ENCODE results near the gene EME2. TPM values are rescaled to one million over a fixed set of nuclear protein-coding genes. Genes with fewer than 3 reads are reported as not detected.

Gene EME2
- total RNA-seq, 1 experiment from 2014 or later: 36.3 TPM

DNA sequence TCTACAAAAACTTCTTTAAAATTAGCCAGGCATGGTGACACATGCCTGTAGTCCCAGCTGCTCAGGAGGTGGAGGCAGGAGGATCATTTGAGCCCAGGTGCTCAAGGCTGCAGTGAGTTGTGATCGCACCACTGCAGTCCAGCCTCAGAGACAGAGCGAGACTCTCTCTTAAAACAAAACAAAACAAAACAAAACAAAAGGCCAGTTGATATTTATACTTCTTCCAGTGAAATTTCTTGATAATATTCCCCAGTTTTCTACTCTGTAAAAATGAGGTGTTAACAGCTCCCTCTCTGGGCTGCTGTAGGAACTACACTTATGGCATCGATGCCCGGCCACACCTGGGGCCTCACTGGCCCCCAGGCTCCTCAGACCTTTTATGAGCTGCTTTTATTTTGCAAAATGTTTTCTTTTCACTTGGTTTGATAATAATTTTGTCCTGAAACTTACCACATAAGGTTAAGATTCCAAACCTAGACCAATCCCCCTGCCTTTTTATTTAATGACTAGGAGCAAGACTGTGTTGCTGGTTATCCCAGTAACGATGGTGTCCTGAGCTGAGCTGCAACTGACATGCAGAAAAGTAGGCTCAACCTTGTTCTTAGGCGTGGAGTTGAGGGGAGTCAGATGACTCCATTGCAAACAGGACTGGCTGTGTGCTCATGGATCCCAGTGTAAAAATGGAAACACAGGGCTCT, 49.0 kb upstream of the EME2 start:
- no peaks in the 10 kb centered on the region for H3K9me3 ChIP-seq (ENCODE audit: control insufficient read depth in 1 of 2, insufficient read depth in 1 of 2, low read depth in 1 of 2, low read length in 2 of 2)
- ChIA-PET RAD21 (ENCODE audit: low non-redundant PET in 1 of 2, low total read pairs in 2 of 2, uncharacterized antibody in 2 of 2, unreplicated experiment in 2 of 2) (interaction anchor here in 1 of 2 experiments (0.7 kb wide), 1 partner anchor 44 kb away, joined by 3 read pairs; no protein-coding TSS in a partner anchor), CTCF (interaction anchor here (1.0 to 1.3 kb wide), 4 partner anchors 10 to 360 kb away, joined by 3 to 6 read pairs (median 4); partner anchors contain the start of gene UQCC4), POLR2A (interaction anchor here (0.8 to 1.0 kb wide), 2 partner anchors 42 to 47 kb away, joined by 3 read pairs; no protein-coding TSS in a partner anchor)
- no peaks in the 10 kb centered on the region for H3K27me3 ChIP-seq (ENCODE audit: insufficient read depth, low read length)
- no peak overlapping the region for H2AFZ ChIP-seq (ENCODE audit: low read depth, low read length, poor library complexity, severe bottlenecking)
- ATAC-seq: peak; percentile 43
- peaks cover 47 to 56% of the 10 kb centered on the region in 2 experiments for H3K4me1 ChIP-seq (ENCODE audit: control insufficient read depth in 1 of 2, insufficient read depth in 2 of 2, low read length in 2 of 2)
- H3K27ac ChIP-seq (ENCODE audit: low read depth, low read length): peak overlapping the region; percentile 70
- H3K9me2 ChIP-seq (ENCODE audit: insufficient read depth): no peaks in the 10 kb centered on the region
- H4K20me1 ChIP-seq (ENCODE audit: insufficient read depth): no peaks in the 10 kb centered on the region; the same call in 1 of the 2 replicates
- peak overlapping the region; percentile 34 for H3K9ac ChIP-seq (ENCODE audit: low read length)
- H3K79me2 ChIP-seq (ENCODE audit: insufficient read depth, low read length): peaks cover 55% of the 10 kb centered on the region
- intact Hi-C loops (cut with micrococcal nuclease): no loop called here
- peaks cover 0 to 4% of the 10 kb centered on the region in 2 experiments; a peak in 2 of 4 replicates for H3K36me3 ChIP-seq (ENCODE audit: control insufficient read depth in 1 of 2, insufficient read depth in 2 of 2, low read length in 2 of 2)
- H3K4me3 ChIP-seq (replicated peaks in 1 of 2; ENCODE audit: low read depth in 1 of 2, low read length in 2 of 2): no peak overlapping the region
- no TSS peak for BruUV-seq (replicated peaks)
- TF ChIP-seq SIN3A (IDR thresholded peaks at IDR 0.05; ENCODE audit: low read depth) (no peak), EZH2phosphoT487 (IDR thresholded peaks at IDR 0.05; ENCODE audit: borderline replicate concordance) (no peak), POLR2A (IDR thresholded peaks at IDR 0.05; ENCODE audit: borderline replicate concordance, extremely low read depth, insufficient read depth, insufficient read length) (no peak), JUND (IDR thresholded peaks at IDR 0.05) (no peak), RAD21 (IDR thresholded peaks at IDR 0.05; ENCODE audit: low read depth) (peak; percentile 70), YY1 (IDR thresholded peaks at IDR 0.05; ENCODE audit: extremely low read depth, insufficient replicate concordance, low read depth, low read length) (no peak), TCF7L2 (IDR thresholded peaks at IDR 0.05; ENCODE audit: borderline replicate concordance, extremely low read depth, insufficient read depth, insufficient read length) (no peak), CBX3 (IDR thresholded peaks at IDR 0.05; ENCODE audit: low read depth) (no peak), ZNF274 (IDR thresholded peaks at IDR 0.05; ENCODE audit: low read depth, low read length) (no peak), CEBPB (IDR thresholded peaks at IDR 0.05; ENCODE audit: low read depth) (no peak), EZH2 (IDR thresholded peaks at IDR 0.05) (no peak), SRF (IDR thresholded peaks at IDR 0.05; ENCODE audit: low read depth) (no peak), EGR1 (IDR thresholded peaks at IDR 0.05; ENCODE audit: low read depth) (no peak)
- TF ChIP-seq, protein P1, sequence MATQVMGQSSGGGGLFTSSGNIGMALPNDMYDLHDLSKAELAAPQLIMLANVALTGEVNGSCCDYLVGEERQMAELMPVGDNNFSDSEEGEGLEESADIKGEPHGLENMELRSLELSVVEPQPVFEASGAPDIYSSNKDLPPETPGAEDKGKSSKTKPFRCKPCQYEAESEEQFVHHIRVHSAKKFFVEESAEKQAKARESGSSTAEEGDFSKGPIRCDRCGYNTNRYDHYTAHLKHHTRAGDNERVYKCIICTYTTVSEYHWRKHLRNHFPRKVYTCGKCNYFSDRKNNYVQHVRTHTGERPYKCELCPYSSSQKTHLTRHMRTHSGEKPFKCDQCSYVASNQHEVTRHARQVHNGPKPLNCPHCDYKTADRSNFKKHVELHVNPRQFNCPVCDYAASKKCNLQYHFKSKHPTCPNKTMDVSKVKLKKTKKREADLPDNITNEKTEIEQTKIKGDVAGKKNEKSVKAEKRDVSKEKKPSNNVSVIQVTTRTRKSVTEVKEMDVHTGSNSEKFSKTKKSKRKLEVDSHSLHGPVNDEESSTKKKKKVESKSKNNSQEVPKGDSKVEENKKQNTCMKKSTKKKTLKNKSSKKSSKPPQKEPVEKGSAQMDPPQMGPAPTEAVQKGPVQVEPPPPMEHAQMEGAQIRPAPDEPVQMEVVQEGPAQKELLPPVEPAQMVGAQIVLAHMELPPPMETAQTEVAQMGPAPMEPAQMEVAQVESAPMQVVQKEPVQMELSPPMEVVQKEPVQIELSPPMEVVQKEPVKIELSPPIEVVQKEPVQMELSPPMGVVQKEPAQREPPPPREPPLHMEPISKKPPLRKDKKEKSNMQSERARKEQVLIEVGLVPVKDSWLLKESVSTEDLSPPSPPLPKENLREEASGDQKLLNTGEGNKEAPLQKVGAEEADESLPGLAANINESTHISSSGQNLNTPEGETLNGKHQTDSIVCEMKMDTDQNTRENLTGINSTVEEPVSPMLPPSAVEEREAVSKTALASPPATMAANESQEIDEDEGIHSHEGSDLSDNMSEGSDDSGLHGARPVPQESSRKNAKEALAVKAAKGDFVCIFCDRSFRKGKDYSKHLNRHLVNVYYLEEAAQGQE (IDR thresholded peaks at IDR 0.05; ENCODE audit: low read depth): no peak
- TF ChIP-seq, protein P2, sequence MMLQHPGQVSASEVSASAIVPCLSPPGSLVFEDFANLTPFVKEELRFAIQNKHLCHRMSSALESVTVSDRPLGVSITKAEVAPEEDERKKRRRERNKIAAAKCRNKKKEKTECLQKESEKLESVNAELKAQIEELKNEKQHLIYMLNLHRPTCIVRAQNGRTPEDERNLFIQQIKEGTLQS (IDR thresholded peaks at IDR 0.05): no peak
- TF ChIP-seq, protein P3, sequence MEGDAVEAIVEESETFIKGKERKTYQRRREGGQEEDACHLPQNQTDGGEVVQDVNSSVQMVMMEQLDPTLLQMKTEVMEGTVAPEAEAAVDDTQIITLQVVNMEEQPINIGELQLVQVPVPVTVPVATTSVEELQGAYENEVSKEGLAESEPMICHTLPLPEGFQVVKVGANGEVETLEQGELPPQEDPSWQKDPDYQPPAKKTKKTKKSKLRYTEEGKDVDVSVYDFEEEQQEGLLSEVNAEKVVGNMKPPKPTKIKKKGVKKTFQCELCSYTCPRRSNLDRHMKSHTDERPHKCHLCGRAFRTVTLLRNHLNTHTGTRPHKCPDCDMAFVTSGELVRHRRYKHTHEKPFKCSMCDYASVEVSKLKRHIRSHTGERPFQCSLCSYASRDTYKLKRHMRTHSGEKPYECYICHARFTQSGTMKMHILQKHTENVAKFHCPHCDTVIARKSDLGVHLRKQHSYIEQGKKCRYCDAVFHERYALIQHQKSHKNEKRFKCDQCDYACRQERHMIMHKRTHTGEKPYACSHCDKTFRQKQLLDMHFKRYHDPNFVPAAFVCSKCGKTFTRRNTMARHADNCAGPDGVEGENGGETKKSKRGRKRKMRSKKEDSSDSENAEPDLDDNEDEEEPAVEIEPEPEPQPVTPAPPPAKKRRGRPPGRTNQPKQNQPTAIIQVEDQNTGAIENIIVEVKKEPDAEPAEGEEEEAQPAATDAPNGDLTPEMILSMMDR (IDR thresholded peaks at IDR 0.05 in 2 of 3, conservative IDR thresholded peaks at IDR 0.05 in 1 of 3; ENCODE audit: borderline replicate concordance in 1 of 3, insufficient read depth in 1 of 3, low read depth in 2 of 3, low read length in 2 of 3): peak; percentile 49 to 82 (median 78); a peak in 5 of 6 replicates
- DNase-seq (ENCODE audit: low read depth, low spot score): no peak
- peak overlapping the region; percentile 59 for H3K4me2 ChIP-seq (ENCODE audit: low read length)
